HG03520 (cell line): ENCODE results near the gene NOL12.
"Not testable (repeated sequence)": the region's sequence is repeated elsewhere in the genome, so short reads cannot be mapped to it uniquely, and the experiment has no call there.

Experiments used
- ATAC-seq: cut with Tn5 transposase; IDR thresholded peaks from one replicate; pipeline ENCODE4 v1.9.1; 2021; ENCODE audit warnings: mild to moderate bottlenecking, moderate library complexity; ENCODE audit not compliant: unreplicated experiment

Gene NOL12

GRCh38 chr22:37710675-37711074 is 24.5 kb downstream of the NOL12 start:
- no peak for ATAC-seq

GRCh38 chr22:37711490-37711889 is 25.3 kb downstream of the NOL12 start:
- ATAC-seq: no peak

GRCh38 chr22:37713761-37714160 is 27.6 kb downstream of the NOL12 start:
- no peak for ATAC-seq

GRCh38 chr22:37714634-37715033 is 28.5 kb downstream of the NOL12 start:
- ATAC-seq: no peak

- ATAC-seq: no peak
These were observed 29.6 kb downstream of the NOL12 start for GRCh38 chr22:37715760-37716159.

GRCh38 chr22:37716708-37717107 is 30.6 kb downstream of the NOL12 start:
- no peak for ATAC-seq

GRCh38 chr22:37717235-37717634 is 31.1 kb downstream of the NOL12 start:
- not testable (repeated sequence) for ATAC-seq

- not testable (repeated sequence) for ATAC-seq
These were observed 31.7 kb downstream of the NOL12 start for GRCh38 chr22:37717746-37718305.

- ATAC-seq: no peak
These were observed 39.6 kb downstream of the NOL12 start for GRCh38 chr22:37725551-37726240.

- no peak for ATAC-seq
These were observed 40.2 kb downstream of the NOL12 start for GRCh38 chr22:37726241-37726887.

GRCh38 chr22:37728620-37729019 is 42.5 kb downstream of the NOL12 start:
- no peak for ATAC-seq

GRCh38 chr22:37731804-37732471 is 45.8 kb downstream of the NOL12 start:
- no peak for ATAC-seq

GRCh38 chr22:37732699-37733607 is 46.8 kb downstream of the NOL12 start:
- ATAC-seq: no peak

- no peak for ATAC-seq
These were observed 47.7 kb downstream of the NOL12 start for GRCh38 chr22:37733625-37734401.

- no peak for ATAC-seq
These were observed 48.2 kb downstream of the NOL12 start for GRCh38 chr22:37734402-37734700.

GRCh38 chr22:37734964-37735451 is 48.9 kb downstream of the NOL12 start:
- no peak for ATAC-seq

GRCh38 chr22:37739035-37739434 is 52.9 kb downstream of the NOL12 start:
- ATAC-seq: no peak

GRCh38 chr22:37739611-37740049 is 53.5 kb downstream of the NOL12 start:
- ATAC-seq: no peak

GRCh38 chr22:37740455-37741311 is 54.5 kb downstream of the NOL12 start:
- no peak for ATAC-seq
